Measurements from ENCODE around the gene SENP6. TPM values are rescaled to one million over a fixed set of nuclear protein-coding genes. Genes with fewer than 3 reads are reported as not detected.

SENP6 gene
- total RNA-seq, 1 donor from 2014 or later, result 100 TPM

GRCh38 chr6:75748743-75749538 is 147.3 kb downstream of the SENP6 start, which contains the start of gene MYO6:
Gene MYO6 (plus strand): TSS chr6:75749239. CDS start chr6:75817548, 68,309 bp downstream.
- peak within 1 kb of the TSS; percentile 85 for H3K27ac ChIP-seq (ENCODE audit: low read depth, low read length)
- no peaks in the 10 kb centered on the region for H3K36me3 ChIP-seq (ENCODE audit: insufficient read depth, low read length)
- no peak for TF ChIP-seq CTCF (IDR thresholded peaks at IDR 0.05; ENCODE audit: insufficient read depth, low read depth, low read length)
- no peak for TF ChIP-seq EZH2 (IDR thresholded peaks at IDR 0.05; ENCODE audit: insufficient read depth, low read length)
- H2AFZ ChIP-seq (ENCODE audit: low read depth, low read length), result peak within 1 kb of the TSS; percentile 100
- FAIRE-seq, result no peak
- peak within 1 kb of the TSS; percentile 94 for H3K4me3 Mint-ChIP-seq (ENCODE audit: unreplicated experiment)
- H3K27ac Mint-ChIP-seq (ENCODE audit: unreplicated experiment), result peak within 1 kb of the TSS; percentile 78
- H3K36me3 Mint-ChIP-seq (ENCODE audit: low read depth, unreplicated experiment), result no peaks in the 10 kb centered on the region
- peak within 1 kb of the TSS; percentile 98 for H3K4me2 ChIP-seq (ENCODE audit: low read length)
- no peaks in the 10 kb centered on the region for H3K9me3 Mint-ChIP-seq (ENCODE audit: unreplicated experiment)
- H3K9me3 ChIP-seq (ENCODE audit: insufficient read depth, low read depth, low read length), result no peaks in the 10 kb centered on the region
- H3K27me3 ChIP-seq (ENCODE audit: insufficient read depth, low read length), result no peaks in the 10 kb centered on the region
- H3K79me2 ChIP-seq (ENCODE audit: insufficient read depth, low read length), result peaks cover 25% of the 10 kb centered on the region
- DNase-seq (ENCODE audit: low read depth), result peak; percentile 45
- peak within 1 kb of the TSS; percentile 84 for H3K4me3 ChIP-seq (ENCODE audit: insufficient read depth, low read depth, low read length)
- no peaks in the 10 kb centered on the region for H3K27me3 Mint-ChIP-seq (ENCODE audit: low read depth, unreplicated experiment)
- peaks cover 16% of the 10 kb centered on the region for H3K4me1 Mint-ChIP-seq (ENCODE audit: low read depth, unreplicated experiment)
- H3K9ac ChIP-seq (ENCODE audit: low read length), result peak within 1 kb of the TSS; percentile 97
- no peaks in the 10 kb centered on the region for H4K20me1 ChIP-seq (ENCODE audit: insufficient read depth, low read length)
- H3K4me1 ChIP-seq (ENCODE audit: insufficient read depth, low read length), result peaks cover 22% of the 10 kb centered on the region

- FAIRE-seq (no peak), DNase-seq (ENCODE audit: low read depth) (no peak)
- no peaks in the 10 kb centered on the region for H3K9me3 ChIP-seq (ENCODE audit: insufficient read depth, low read depth, low read length)
- Mint-ChIP-seq H3K27me3 (ENCODE audit: low read depth, unreplicated experiment) (no peaks in the 10 kb centered on the region), H3K9me3 (ENCODE audit: unreplicated experiment) (no peaks in the 10 kb centered on the region), H3K36me3 (ENCODE audit: low read depth, unreplicated experiment) (no peaks in the 10 kb centered on the region), H3K4me1 (ENCODE audit: low read depth, unreplicated experiment) (peaks cover 18% of the 10 kb centered on the region), H3K4me3 (ENCODE audit: unreplicated experiment) (no peak overlapping the region), H3K27ac (ENCODE audit: unreplicated experiment) (no peak overlapping the region)
- peaks cover 22% of the 10 kb centered on the region for H3K4me1 ChIP-seq (ENCODE audit: insufficient read depth, low read length)
- no peaks in the 10 kb centered on the region for H4K20me1 ChIP-seq (ENCODE audit: insufficient read depth, low read length)
- H3K27me3 ChIP-seq (ENCODE audit: insufficient read depth, low read length), result no peaks in the 10 kb centered on the region
- H3K4me2 ChIP-seq (ENCODE audit: low read length), result peak overlapping the region; percentile 26
- no peak for TF ChIP-seq EZH2 (IDR thresholded peaks at IDR 0.05; ENCODE audit: insufficient read depth, low read length)
- TF ChIP-seq CTCF (IDR thresholded peaks at IDR 0.05; ENCODE audit: insufficient read depth, low read depth, low read length), result no peak
- peaks cover 38% of the 10 kb centered on the region for H3K79me2 ChIP-seq (ENCODE audit: insufficient read depth, low read length)
- no peak overlapping the region for H2AFZ ChIP-seq (ENCODE audit: low read depth, low read length)
- no peaks in the 10 kb centered on the region for H3K36me3 ChIP-seq (ENCODE audit: insufficient read depth, low read length)
- H3K9ac ChIP-seq (ENCODE audit: low read length), result no peak overlapping the region
- H3K27ac ChIP-seq (ENCODE audit: low read depth, low read length), result no peak overlapping the region
- H3K4me3 ChIP-seq (ENCODE audit: insufficient read depth, low read depth, low read length), result no peak overlapping the region
Measured at GRCh38 chr6:75751443-75751842, 149.8 kb downstream of the SENP6 start.

- H3K4me1 ChIP-seq (ENCODE audit: insufficient read depth, low read length), result peaks cover 22% of the 10 kb centered on the region
- H3K9ac ChIP-seq (ENCODE audit: low read length), result no peak overlapping the region
- peak overlapping the region; percentile 20 for H3K27ac Mint-ChIP-seq (ENCODE audit: unreplicated experiment)
- H3K27me3 ChIP-seq (ENCODE audit: insufficient read depth, low read length), result no peaks in the 10 kb centered on the region
- no peaks in the 10 kb centered on the region for H3K9me3 Mint-ChIP-seq (ENCODE audit: unreplicated experiment)
- peak overlapping the region; percentile 35 for H3K4me3 Mint-ChIP-seq (ENCODE audit: unreplicated experiment)
- H3K79me2 ChIP-seq (ENCODE audit: insufficient read depth, low read length), result peaks cover 46% of the 10 kb centered on the region
- peak; percentile 31 for DNase-seq (ENCODE audit: low read depth)
- no peaks in the 10 kb centered on the region for H4K20me1 ChIP-seq (ENCODE audit: insufficient read depth, low read length)
- H2AFZ ChIP-seq (ENCODE audit: low read depth, low read length), result no peak overlapping the region
- no peaks in the 10 kb centered on the region for H3K36me3 ChIP-seq (ENCODE audit: insufficient read depth, low read length)
- peak overlapping the region; percentile 17 for H3K27ac ChIP-seq (ENCODE audit: low read depth, low read length)
- no peak overlapping the region for H3K4me3 ChIP-seq (ENCODE audit: insufficient read depth, low read depth, low read length)
- no peaks in the 10 kb centered on the region for H3K36me3 Mint-ChIP-seq (ENCODE audit: low read depth, unreplicated experiment)
- no peaks in the 10 kb centered on the region for H3K27me3 Mint-ChIP-seq (ENCODE audit: low read depth, unreplicated experiment)
- peaks cover 19% of the 10 kb centered on the region for H3K4me1 Mint-ChIP-seq (ENCODE audit: low read depth, unreplicated experiment)
- FAIRE-seq, result no peak
- TF ChIP-seq EZH2 (IDR thresholded peaks at IDR 0.05; ENCODE audit: insufficient read depth, low read length) (no peak), CTCF (IDR thresholded peaks at IDR 0.05; ENCODE audit: insufficient read depth, low read depth, low read length) (no peak)
- no peaks in the 10 kb centered on the region for H3K9me3 ChIP-seq (ENCODE audit: insufficient read depth, low read depth, low read length)
- peak overlapping the region; percentile 60 for H3K4me2 ChIP-seq (ENCODE audit: low read length)
Measured at GRCh38 chr6:75752365-75752764, 150.7 kb downstream of the SENP6 start.

Measured in astrocyte (in vitro differentiated cells and primary cell).